BE2C (cell line): ENCODE results near the gene ZDBF2.

ENCODE experiments used
- DNase-seq: peaks from one replicate; pipeline ENCODE4 v3.0.0-alpha.2; 2020
- H3K27me3 ChIP-seq: fragments of 250-450 bp; sonication (Bioruptor Pico); 2 replicates; pipeline ENCODE4 v1.5.1; 2020; ENCODE audit warnings: mild to moderate bottlenecking
- H3K36me3 ChIP-seq: fragments of 250-450 bp; sonication (Bioruptor Pico); 2 replicates; pipeline ENCODE4 v1.5.1; 2020; ENCODE audit warnings: mild to moderate bottlenecking
- H3K4me1 ChIP-seq: fragments of 250-450 bp; sonication (Bioruptor Pico); 2 replicates; pipeline ENCODE4 v1.5.1; 2020
- H3K4me3 ChIP-seq: 2 replicates; pipeline ENCODE4 v1.5.1; 2011; ENCODE audit warnings: low read depth, low read length
- H3K9me3 ChIP-seq: fragments of 250-450 bp; sonication (Bioruptor Pico); 2 replicates; pipeline ENCODE4 v1.5.1; 2020
- CTCF ChIP-seq: IDR thresholded peaks from 2 replicates; pipeline ENCODE4 v1.5.1; 2012; ENCODE audit warnings: mild to moderate bottlenecking, low read depth, low read length

ZDBF2 gene

GRCh38 chr2:206328974-206329373, 54.5 kb downstream of the ZDBF2 start:
- Histone ChIP-seq H3K36me3 (no peaks in the 10 kb centered on the region), H3K9me3 (no peaks in the 10 kb centered on the region), H3K27me3 (no peaks in the 10 kb centered on the region), H3K4me1 (no peaks in the 10 kb centered on the region), H3K4me3 (no peak overlapping the region)
- no peak for TF ChIP-seq CTCF
- DNase-seq, result no peak

- no peak for TF ChIP-seq CTCF
- Histone ChIP-seq H3K36me3 (no peaks in the 10 kb centered on the region), H3K4me3 (no peak overlapping the region), H3K27me3 (no peaks in the 10 kb centered on the region), H3K4me1 (no peaks in the 10 kb centered on the region), H3K9me3 (no peaks in the 10 kb centered on the region)
- no peak for DNase-seq
Measured at GRCh38 chr2:206336861-206337260, 62.4 kb downstream of the ZDBF2 start.

GRCh38 chr2:206337956-206338355, 63.5 kb downstream of the ZDBF2 start:
- H3K4me3 ChIP-seq, result no peak overlapping the region
- DNase-seq, result no peak

GRCh38 chr2:206341396-206341795, 66.9 kb downstream of the ZDBF2 start:
- no peaks in the 10 kb centered on the region for H3K27me3 ChIP-seq
- H3K4me1 ChIP-seq, result no peaks in the 10 kb centered on the region
- no peak overlapping the region for H3K4me3 ChIP-seq
- H3K9me3 ChIP-seq, result no peaks in the 10 kb centered on the region
- no peak for TF ChIP-seq CTCF
- DNase-seq, result no peak
- H3K36me3 ChIP-seq, result no peaks in the 10 kb centered on the region

More at GRCh38 chr2:206337956-206338355, 63.5 kb downstream of the ZDBF2 start:
- no peaks in the 10 kb centered on the region for H3K9me3 ChIP-seq
- TF ChIP-seq CTCF, result no peak
- H3K27me3 ChIP-seq, result no peaks in the 10 kb centered on the region
- H3K36me3 ChIP-seq, result no peaks in the 10 kb centered on the region
- H3K4me1 ChIP-seq, result no peaks in the 10 kb centered on the region

- Histone ChIP-seq H3K4me3 (no peak overlapping the region), H3K9me3 (no peaks in the 10 kb centered on the region), H3K27me3 (no peaks in the 10 kb centered on the region), H3K4me1 (no peaks in the 10 kb centered on the region), H3K36me3 (no peaks in the 10 kb centered on the region)
- no peak for TF ChIP-seq CTCF
- DNase-seq, result no peak
Measured at GRCh38 chr2:206343144-206343543, 68.7 kb downstream of the ZDBF2 start.

- no peak overlapping the region for H3K4me3 ChIP-seq
- DNase-seq, result no peak
- no peaks in the 10 kb centered on the region for H3K27me3 ChIP-seq
- no peaks in the 10 kb centered on the region for H3K9me3 ChIP-seq
- no peaks in the 10 kb centered on the region for H3K36me3 ChIP-seq
- no peaks in the 10 kb centered on the region for H3K4me1 ChIP-seq
- no peak for TF ChIP-seq CTCF
Measured at GRCh38 chr2:206343816-206344215, 69.4 kb downstream of the ZDBF2 start.
